Calu3 (cell line): ENCODE results near the gene PRAF2. TPM values are rescaled to one million over a fixed set of nuclear protein-coding genes. Genes with fewer than 3 reads are reported as not detected.

Experiments
- BruUV-seq: library from RNA; stranded (reverse); fragments of 400-500 nt; replicated peaks from 2 replicates; lab custom pipeline; 2021; lab: Mats Ljungman, UMichigan
- CTCF ChIA-PET: fragments of 300-600 bp; sonication (Branson Sonifier 250); formaldehyde crosslinking; loops from one replicate; lab custom pipeline; 2022; ENCODE audit warnings: antibody characterized with exemption; lab: Charles Lee
- DNase-seq: peaks from one replicate; pipeline ENCODE4 v3.0.0; 2022
- H3K27ac Mint-ChIP-seq: one replicate; pipeline ENCODE4 v1.8.0; 2022; ENCODE audit warnings: mixed read lengths; ENCODE audit not compliant: unreplicated experiment
- H3K27me3 Mint-ChIP-seq: one replicate; pipeline ENCODE4 v1.8.0; 2022; ENCODE audit warnings: mixed read lengths; ENCODE audit not compliant: unreplicated experiment
- H3K36me3 Mint-ChIP-seq: one replicate; pipeline ENCODE4 v1.8.0; 2022; ENCODE audit warnings: mild to moderate bottlenecking, moderate library complexity, mixed read lengths; ENCODE audit not compliant: insufficient read depth, unreplicated experiment
- H3K4me1 Mint-ChIP-seq: one replicate; pipeline ENCODE4 v1.8.0; 2022; ENCODE audit warnings: mild to moderate bottlenecking, low read depth, mixed read lengths; ENCODE audit not compliant: unreplicated experiment
- H3K4me3 Mint-ChIP-seq: one replicate; pipeline ENCODE4 v1.8.0; 2022; ENCODE audit warnings: mild to moderate bottlenecking, low read depth, moderate library complexity, mixed read lengths; ENCODE audit not compliant: unreplicated experiment
- H3K9me3 Mint-ChIP-seq: one replicate; pipeline ENCODE4 v1.8.0; 2022; ENCODE audit warnings: low read depth, mixed read lengths; ENCODE audit not compliant: unreplicated experiment
- intact Hi-C: fragments of 100-400 bp; cut with micrococcal nuclease; formaldehyde crosslinking; loops from one replicate; pipeline ENCODE4 v1.10.0; 2022; ENCODE audit not compliant: unreplicated experiment
- total RNA-seq: library from RNA; stranded (reverse); gene quantifications from 2 replicates; pipeline ENCODE4 v1.2.3, GENCODE V29; 2022
- TF ChIP-seq, protein P1 (sequence below): fragments of 200-600 bp; IDR thresholded peaks from one replicate; pipeline ENCODE4 v1.8.0; 2022; ENCODE audit warnings: antibody characterized with exemption; ENCODE audit not compliant: unreplicated experiment

Gene PRAF2
- total RNA-seq, 1 experiment from 2014 or later = 16.1 TPM

DNA sequence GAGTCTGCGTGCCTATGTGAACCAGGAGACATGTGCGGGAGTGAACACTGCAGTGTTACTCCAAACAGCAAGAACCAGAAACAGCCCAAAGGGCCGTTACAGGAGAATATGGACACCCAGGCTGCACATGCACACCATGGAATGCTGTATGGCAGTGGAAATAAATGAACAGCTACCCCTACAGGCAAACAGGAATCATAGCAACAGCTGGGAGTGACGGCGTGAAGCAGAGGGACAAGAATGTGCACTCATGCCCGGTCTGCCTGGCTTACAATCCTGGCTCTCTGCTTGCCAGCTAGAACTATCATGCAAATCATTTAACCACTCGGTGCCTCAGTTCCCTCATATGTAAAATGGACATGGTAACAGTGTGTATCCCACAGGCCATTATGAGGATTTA is 33.1 kb upstream of the PRAF2 start:
- Mint-ChIP-seq H3K9me3 (no peaks in the 10 kb centered on the region), H3K4me3 (no peak overlapping the region), H3K27ac (no peak overlapping the region), H3K27me3 (no peaks in the 10 kb centered on the region), H3K36me3 (peaks cover 20% of the 10 kb centered on the region), H3K4me1 (peaks cover under 1% of the 10 kb centered on the region)
- intact Hi-C loops = no loop called here
- CTCF ChIA-PET = interaction anchor here (0.7 to 1.1 kb wide), 2 partner anchors 104 to 203 kb away, joined by 4 to 9 read pairs; no protein-coding TSS in a partner anchor
- TF ChIP-seq, protein P1, sequence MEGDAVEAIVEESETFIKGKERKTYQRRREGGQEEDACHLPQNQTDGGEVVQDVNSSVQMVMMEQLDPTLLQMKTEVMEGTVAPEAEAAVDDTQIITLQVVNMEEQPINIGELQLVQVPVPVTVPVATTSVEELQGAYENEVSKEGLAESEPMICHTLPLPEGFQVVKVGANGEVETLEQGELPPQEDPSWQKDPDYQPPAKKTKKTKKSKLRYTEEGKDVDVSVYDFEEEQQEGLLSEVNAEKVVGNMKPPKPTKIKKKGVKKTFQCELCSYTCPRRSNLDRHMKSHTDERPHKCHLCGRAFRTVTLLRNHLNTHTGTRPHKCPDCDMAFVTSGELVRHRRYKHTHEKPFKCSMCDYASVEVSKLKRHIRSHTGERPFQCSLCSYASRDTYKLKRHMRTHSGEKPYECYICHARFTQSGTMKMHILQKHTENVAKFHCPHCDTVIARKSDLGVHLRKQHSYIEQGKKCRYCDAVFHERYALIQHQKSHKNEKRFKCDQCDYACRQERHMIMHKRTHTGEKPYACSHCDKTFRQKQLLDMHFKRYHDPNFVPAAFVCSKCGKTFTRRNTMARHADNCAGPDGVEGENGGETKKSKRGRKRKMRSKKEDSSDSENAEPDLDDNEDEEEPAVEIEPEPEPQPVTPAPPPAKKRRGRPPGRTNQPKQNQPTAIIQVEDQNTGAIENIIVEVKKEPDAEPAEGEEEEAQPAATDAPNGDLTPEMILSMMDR = no peak
- DNase-seq = peak; percentile 17
- no TSS peak for BruUV-seq

DNA sequence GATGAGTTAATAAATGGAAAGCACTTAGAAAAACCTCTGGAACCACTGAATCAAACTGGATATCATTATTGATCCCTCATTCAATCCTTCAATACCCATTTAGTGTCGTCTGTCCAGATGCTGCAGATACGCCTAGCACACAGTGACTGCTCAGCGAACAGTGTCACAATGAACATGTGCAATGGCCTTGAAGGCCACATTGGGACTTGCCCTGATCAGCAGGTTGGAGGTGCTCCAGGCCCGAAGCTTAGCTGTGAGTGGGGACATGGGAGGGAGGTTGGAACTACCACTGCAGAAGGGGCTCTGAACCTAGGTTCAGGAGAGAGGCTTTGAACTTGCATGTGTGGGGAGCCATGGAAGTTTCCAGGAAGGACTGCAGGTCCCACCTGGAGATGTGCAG is 32.5 kb upstream of the PRAF2 start:
- TF ChIP-seq, protein P1 = no peak
- DNase-seq = no peak
- Mint-ChIP-seq H3K4me1 (peaks cover 7% of the 10 kb centered on the region), H3K9me3 (no peaks in the 10 kb centered on the region), H3K36me3 (peaks cover 25% of the 10 kb centered on the region), H3K4me3 (no peak overlapping the region), H3K27me3 (no peaks in the 10 kb centered on the region), H3K27ac (no peak overlapping the region)
- BruUV-seq = no TSS peak
- CTCF ChIA-PET = no interaction called here
- intact Hi-C loops = no loop called here

DNA sequence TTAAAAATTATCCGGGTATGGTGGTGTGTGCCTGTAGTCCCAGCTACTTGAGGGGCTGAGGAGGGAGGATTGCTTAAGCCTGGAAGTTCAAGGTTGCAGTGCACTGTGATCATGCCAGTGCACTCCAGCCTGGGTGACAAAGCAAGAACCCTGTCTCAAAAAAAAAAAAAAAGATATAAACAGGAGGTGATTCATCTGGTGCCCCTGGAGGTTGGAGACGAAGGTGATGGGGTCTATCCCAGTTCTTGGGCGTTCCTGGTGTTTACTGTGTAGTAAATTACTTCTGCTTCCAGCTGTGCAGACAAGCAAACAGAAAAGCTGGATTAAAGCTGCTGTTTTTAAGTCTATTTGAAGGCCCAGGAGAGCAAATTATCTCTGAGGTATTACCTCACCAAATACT is 29.8 kb upstream of the PRAF2 start:
- Mint-ChIP-seq H3K36me3 (peaks cover 40% of the 10 kb centered on the region), H3K9me3 (no peaks in the 10 kb centered on the region), H3K4me1 (peaks cover 8% of the 10 kb centered on the region), H3K4me3 (no peak overlapping the region), H3K27me3 (no peaks in the 10 kb centered on the region), H3K27ac (no peak overlapping the region)
- TF ChIP-seq, protein P1 = no peak
- CTCF ChIA-PET = no interaction called here
- no peak for DNase-seq
- intact Hi-C loops = no loop called here
- no TSS peak for BruUV-seq

DNA sequence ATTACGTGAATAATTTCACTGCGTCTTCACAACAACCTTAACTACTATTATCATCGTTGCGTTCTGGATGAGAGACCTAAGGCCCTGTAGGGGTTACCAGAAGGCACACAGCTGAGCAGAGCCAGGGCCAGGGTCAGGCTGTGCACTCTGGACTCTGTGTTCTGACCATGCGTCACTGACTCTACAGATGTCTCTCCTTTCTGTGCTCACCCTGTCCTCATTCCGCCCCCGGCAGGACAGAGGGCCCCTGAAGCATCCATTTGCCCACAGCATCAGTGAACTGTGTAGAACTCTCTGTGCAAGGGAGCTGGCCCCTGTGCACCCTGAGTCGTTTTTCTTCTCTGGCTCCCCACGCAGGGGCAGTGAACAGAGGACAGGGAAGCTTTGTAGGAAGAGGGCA is 28.4 kb upstream of the PRAF2 start:
- TF ChIP-seq, protein P1 = no peak
- no peak for DNase-seq
- H3K4me3 Mint-ChIP-seq = peak overlapping the region; percentile 87
- no peaks in the 10 kb centered on the region for H3K27me3 Mint-ChIP-seq
- no peaks in the 10 kb centered on the region for H3K9me3 Mint-ChIP-seq
- H3K27ac Mint-ChIP-seq = no peak overlapping the region
- CTCF ChIA-PET = no interaction called here
- peaks cover 36% of the 10 kb centered on the region for H3K36me3 Mint-ChIP-seq
- intact Hi-C loops = no loop called here
- H3K4me1 Mint-ChIP-seq = peaks cover 8% of the 10 kb centered on the region
- no TSS peak for BruUV-seq
